ENCODE data around the gene HERC2.

- TF ChIP-seq CTCF (IDR thresholded peaks at IDR 0.05; ENCODE audit: insufficient read depth, low read length, poor library complexity, severe bottlenecking) (no peak), EZH2phosphoT487 (conservative IDR thresholded peaks at IDR 0.05; ENCODE audit: low read length) (no peak)
These were observed 209.0 kb downstream of the HERC2 start for GRCh38 chr15:28112962-28113361.
